ENCODE results near the gene ZNF583.

Gene ZNF583

GRCh38 chr19:56403764-56404704, at the start of gene ZNF583:
Gene ZNF583 (plus strand): TSS chr19:56404332. CDS start chr19:56407115, 2,783 bp downstream.
- DNase-seq = peak; percentile 91

DNA sequence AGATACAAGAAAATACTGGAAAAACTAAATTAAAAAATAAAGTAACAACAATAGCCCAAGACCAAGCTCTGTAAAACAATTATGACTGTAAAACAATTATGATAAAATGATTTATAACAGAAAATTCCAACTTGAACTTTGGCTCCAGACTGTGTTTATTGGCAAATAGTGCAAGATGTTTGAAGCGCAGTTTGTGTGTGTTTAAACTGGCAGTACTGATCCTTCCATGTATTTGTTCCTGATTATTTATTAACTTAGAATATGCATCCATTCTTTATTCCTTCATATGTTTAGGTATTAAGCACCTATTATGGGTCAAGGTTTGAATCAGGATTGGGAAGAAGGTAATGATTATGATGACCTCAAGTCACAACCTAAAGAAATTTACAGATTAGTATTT, 48.6 kb upstream of the ZNF583 start:
- DNase-seq = no peak

DNA sequence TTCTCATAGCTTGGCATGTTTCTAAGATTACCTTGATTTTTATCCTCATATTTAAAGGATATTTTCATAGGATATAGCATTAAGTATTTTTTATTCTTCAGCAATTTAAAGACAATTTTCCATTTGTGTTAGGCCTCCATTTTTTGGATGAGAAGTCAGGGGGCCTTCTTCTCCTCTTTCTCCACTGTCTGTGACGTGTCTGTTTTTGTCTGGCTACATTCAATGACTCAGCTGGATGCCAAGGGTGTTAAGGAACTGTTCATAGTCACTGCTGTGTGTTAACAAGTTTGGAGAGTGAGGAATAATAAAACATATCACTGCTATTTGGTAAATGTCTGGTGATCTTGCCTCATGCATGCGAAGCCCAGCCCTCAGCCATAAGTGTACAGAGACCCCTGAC, 47.2 kb upstream of the ZNF583 start:
- DNase-seq = no peak

GRCh38 chr19:56360841-56361240, 43.3 kb upstream of the ZNF583 start:
- no peak for DNase-seq

- peak; percentile 90 for DNase-seq
Measured at GRCh38 chr19:56367829-56368711, 36.1 kb upstream of the ZNF583 start.

DNA sequence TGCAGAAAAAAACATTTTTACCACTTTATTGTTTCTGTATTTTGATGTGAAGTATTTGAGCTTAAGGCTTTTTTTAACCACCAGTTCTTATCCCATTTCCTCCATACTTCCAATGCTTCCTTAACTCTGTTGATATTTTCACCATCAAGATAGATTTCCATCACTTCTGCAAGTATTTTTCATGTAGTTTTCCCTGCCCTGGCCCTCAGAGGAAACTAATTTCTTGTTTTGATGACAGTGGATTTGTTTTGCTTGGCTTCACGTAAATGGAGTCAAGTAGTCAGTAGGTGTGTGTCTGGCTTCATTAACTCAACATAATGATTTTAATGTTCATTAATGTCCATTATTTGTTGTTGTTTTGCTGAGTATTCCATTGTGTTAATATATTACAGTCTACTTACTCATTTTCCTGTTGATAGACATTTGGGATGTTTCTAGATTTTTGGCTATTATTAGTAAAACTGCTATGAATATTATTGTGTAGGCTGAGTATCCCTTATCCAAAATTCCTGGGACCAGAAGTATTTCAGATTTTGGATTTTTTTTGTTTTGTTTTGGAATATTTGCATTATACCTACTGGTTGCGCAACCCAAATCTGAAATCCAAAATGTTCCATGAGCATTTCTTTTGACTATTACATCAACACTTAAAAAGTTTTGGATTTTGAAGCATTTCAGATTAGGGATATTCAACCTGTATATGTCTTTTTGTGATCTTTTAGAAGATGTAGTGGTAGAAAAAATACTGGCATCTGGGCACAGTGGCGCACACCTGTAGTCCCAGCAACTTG, 34.1 kb upstream of the ZNF583 start:
- no peak for DNase-seq

- no peak for DNase-seq
Measured at GRCh38 chr19:56372281-56372680, 31.9 kb upstream of the ZNF583 start.

DNA sequence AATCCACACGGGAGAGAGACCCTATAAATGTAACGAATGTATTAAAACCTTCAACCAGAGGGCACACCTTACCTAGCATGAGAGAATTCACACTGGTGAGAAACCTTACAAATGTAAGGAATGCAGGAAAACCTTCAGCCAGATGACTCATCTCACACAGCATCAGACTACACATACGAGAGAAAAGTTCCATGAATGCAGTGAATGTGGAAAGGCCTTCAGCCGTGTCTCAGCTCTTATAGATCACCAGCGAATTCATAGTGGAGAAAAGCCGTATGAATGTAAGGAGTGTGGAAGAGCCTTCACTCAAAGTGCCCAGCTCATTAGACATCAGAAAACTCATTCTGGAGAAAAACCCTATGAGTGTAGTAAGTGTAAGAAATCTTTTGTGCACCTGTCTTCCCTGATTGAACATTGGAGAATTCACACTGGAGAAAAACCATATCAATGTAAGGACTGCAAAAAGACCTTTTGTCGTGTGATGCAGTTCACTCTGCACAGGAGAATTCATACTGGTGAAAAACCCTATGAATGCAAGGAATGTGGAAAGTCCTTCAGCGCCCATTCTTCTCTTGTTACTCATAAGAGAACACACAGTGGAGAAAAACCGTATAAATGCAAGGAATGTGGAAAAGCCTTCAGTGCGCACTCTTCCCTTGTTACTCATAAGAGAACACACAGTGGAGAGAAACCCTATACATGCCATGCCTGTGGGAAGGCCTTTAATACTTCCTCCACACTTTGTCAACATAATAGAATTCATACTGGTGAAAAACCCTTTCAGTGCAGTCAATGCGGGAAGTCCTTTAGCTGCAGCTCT, 26.8 kb upstream of the ZNF583 start:
- DNase-seq = no peak

DNA sequence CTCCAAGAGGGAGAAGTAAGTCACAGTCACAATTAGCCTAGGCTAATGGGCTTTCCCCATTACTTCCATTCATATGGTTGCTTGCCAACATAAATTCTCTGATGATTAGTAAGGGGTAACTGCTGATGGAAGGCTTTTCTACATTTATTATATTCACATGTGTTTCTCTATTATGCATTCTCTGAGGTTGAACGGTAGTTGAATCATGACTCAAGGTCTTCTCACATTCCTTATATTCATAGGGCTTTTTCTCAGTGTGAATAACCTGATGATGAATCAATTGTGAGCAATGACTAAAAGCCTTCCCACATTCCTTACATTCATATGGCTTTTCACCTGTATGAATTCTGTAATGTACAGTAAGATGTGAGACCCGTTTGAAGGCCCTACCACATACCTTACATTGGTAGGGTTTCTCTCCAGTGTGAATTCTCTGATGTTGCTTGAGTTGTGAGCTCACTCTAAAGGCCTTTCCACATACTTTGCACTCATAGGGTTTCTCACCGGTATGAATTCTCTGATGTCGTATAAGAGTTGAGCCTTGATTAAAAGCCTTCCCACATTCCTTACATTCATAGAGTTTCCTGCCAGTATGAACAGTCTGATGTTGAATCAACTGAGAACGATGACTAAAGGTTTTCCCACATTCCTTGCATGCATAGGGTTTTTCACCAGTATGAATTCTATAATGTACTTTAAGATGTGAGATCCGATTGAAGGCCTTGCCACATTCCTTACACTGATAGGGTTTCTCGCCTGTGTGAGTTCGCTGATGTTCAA, 20.1 kb upstream of the ZNF583 start:
- no peak for DNase-seq

DNA sequence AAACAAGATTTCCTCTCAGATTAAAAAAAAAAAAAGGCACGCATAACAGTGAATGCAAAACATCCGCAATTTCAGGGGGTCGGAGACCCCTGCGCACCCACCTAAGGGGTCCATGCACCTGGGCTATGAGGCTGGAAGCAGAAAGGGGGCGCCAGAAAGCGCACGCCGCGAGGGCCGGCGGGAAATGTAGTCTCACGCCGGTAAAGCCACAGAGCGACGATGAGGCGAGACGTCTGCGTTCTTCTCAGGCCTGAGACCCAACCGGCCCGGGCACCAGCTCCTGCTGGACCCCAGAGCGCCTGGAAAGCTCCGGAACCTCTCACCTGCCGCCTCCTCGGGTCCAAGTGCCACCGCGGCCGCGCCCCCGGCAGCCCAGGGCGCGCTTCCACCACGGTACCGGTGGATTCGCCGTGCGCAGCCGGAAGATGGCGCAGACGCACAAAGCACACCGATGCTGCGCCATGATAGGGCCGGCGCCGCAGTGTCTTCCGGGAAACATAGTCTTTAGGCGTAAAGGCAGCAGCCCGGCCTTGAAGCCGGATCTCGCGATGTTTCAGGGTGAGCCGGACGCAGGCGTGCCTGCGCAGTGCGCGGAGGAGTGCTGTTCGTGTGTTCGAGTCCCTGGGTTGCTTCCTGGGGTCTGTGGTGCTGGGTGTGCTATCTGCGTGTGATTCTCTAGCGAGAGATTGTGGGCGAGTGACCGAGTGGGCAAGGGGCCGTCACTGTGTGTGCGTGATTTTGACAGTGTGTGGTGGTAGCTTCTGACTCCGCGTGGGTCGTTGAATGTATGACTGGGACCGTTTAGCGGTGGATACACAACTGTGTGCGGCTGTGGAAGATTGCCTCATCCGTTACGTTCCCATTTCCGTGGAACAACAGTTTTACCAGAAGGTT, 10.8 kb upstream of the ZNF583 start, which contains the start of gene ZNF582:
Gene ZNF582 (minus strand): TSS at position 416 of the 894 bp plus-strand sequence. CDS start 1,782 bp downstream, outside the sequence.
- peak; percentile 93 for DNase-seq

DNA sequence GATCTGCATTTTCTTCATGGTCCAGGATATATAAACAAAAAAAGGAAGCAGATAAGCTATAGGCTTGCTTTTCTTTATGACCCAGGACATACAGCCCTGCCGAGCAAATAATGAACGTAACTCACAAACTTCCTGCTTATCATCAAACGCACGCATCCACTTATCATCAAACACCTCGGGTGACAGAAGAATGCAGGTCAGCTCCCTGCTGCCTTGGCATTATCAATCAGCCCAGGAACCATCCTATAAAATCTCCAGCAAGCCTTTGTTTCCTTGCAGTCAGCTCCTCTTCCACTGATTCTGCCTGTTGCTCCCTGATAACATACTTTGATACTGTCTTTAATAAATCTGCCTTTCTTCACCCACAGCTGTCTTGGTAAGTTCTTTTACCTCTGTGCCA, 5.3 kb upstream of the ZNF583 start:
- DNase-seq = no peak

DNA sequence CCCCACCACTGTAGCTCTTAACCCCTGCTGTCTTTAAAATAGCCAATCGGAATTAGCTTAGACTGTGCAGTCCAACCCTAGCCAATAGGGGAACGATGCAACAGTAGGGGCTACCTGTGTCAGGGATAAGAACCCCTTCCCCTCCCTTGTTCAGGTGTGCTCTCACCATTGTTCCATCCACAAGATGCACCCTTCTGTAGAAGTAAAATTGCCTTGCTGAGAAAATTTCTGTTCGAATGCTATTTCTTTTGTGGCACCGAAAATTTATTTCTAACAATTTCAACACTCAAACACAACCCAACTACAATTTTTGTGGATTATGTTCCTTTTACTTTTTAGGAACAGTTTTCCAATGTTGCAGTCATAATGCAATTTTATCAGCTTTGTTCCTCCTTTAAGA, 3.6 kb upstream of the ZNF583 start:
- no peak for DNase-seq

DNA sequence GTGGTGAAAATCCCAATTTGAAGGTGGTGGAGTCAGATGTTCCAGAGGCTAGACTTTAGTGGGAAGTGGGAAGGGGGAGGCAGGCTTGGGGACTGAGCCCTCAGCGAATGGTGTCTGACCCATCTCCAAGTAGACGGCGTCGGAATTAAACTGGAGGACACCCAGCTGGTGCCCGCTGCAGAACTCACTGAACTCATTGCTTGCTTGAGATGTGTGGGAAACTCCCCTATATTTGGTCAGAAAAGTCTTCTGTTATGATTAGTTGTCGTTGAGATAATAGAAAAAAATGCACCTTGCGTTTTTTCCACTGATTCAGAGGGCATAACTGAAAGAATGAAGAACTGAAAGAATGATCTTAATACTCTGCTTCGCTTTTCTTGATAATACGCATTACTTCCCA, 871 bp upstream of the ZNF583 start:
- DNase-seq = peak; percentile 16

GRCh38 chr19:56404705-56405056, 549 bp downstream of the ZNF583 start:
- no peak for DNase-seq

GRCh38 chr19:56405062-56405461, 930 bp downstream of the ZNF583 start:
- peak; percentile 15 for DNase-seq

DNA sequence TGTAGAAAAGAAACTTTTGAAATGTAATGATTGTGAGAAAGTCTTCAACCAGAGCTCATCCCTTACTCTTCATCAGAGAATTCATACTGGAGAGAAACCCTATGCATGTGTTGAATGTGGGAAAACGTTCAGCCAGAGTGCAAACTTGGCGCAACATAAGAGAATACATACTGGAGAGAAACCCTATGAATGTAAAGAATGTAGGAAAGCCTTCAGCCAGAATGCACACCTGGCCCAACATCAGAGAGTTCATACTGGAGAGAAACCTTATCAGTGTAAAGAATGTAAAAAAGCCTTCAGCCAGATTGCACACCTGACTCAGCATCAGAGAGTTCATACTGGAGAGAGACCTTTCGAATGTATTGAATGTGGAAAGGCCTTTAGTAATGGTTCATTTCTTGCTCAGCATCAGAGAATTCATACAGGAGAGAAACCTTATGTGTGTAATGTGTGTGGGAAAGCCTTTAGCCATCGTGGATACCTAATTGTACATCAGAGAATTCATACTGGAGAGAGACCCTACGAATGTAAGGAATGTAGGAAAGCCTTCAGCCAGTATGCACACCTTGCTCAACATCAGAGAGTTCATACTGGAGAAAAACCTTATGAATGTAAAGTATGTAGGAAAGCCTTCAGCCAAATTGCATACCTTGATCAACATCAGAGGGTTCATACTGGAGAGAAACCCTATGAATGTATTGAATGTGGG, 19.3 kb downstream of the ZNF583 start:
- DNase-seq = no peak

GRCh38 chr19:56423985-56424353, 19.8 kb downstream of the ZNF583 start:
- DNase-seq = no peak

- no peak for DNase-seq
Measured at GRCh38 chr19:56441206-56441792, 37.2 kb downstream of the ZNF583 start.

GRCh38 chr19:56474308-56474707, 70.2 kb downstream of the ZNF583 start:
- no peak for DNase-seq
